Kidney epithelial cell (primary cell): ENCODE measurements around the gene ADCYAP1R1. TPM values are rescaled to one million over a fixed set of nuclear protein-coding genes. Genes with fewer than 3 reads are reported as not detected.
"Not testable (repeated sequence)": the region's sequence is repeated elsewhere in the genome, so short reads cannot be mapped to it uniquely, and the experiment has no call there.

Experiments
- DNase-seq: peaks from one replicate; pipeline ENCODE4 v3.0.0-alpha.2; 2010; ENCODE audit warnings: low read depth
- H3K27me3 ChIP-seq: 2 replicates; pipeline ENCODE4 v1.6.0; 2011; ENCODE audit warnings: low read length; ENCODE audit not compliant: control insufficient read depth, insufficient read depth
- H3K36me3 ChIP-seq: 2 replicates; pipeline ENCODE4 v1.5.1; 2011; ENCODE audit warnings: low read length; ENCODE audit not compliant: control insufficient read depth, insufficient read depth
- H3K4me3 ChIP-seq: 2 replicates; pipeline ENCODE4 v1.5.1; 2011; ENCODE audit warnings: low read depth, mild to moderate bottlenecking, control low read depth, low read length
- total RNA-seq: library from RNA; depleted of rRNA; stranded (reverse); fragments of >200 nt; gene quantifications from 2 replicates; pipeline ENCODE4 v1.2.3, GENCODE V29; 2015
- TF ChIP-seq, protein P1 (sequence below): IDR thresholded peaks from 2 replicates; pipeline ENCODE4 v1.5.1; 2011; ENCODE audit warnings: mild to moderate bottlenecking, moderate library complexity, low read length, control low read depth, inconsistent platforms; ENCODE audit not compliant: insufficient read depth, poor library complexity, severe bottlenecking

The ADCYAP1R1 gene
- total RNA-seq, 1 donor from 2014 or later: not detected

DNA sequence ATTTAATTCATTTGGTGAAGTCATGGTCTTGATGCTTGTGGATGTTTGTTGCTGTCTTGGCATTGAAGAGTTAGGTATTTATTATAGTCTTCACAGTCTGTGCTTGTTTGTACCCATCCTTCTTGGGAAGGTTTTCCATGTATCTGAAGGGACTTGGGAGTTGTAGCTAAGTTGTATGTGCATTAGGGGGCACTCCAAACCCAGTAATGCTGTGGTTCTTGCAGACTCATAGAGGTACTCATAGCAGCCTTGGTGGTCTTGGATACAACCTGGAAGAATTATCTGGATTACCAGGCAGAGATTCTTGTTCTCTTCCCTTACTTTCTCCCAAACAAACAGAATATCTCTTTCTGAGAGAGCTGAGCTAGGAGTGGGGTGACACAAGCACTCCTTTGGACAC, 93.2 kb downstream of the ADCYAP1R1 start:
- TF ChIP-seq, protein P1, sequence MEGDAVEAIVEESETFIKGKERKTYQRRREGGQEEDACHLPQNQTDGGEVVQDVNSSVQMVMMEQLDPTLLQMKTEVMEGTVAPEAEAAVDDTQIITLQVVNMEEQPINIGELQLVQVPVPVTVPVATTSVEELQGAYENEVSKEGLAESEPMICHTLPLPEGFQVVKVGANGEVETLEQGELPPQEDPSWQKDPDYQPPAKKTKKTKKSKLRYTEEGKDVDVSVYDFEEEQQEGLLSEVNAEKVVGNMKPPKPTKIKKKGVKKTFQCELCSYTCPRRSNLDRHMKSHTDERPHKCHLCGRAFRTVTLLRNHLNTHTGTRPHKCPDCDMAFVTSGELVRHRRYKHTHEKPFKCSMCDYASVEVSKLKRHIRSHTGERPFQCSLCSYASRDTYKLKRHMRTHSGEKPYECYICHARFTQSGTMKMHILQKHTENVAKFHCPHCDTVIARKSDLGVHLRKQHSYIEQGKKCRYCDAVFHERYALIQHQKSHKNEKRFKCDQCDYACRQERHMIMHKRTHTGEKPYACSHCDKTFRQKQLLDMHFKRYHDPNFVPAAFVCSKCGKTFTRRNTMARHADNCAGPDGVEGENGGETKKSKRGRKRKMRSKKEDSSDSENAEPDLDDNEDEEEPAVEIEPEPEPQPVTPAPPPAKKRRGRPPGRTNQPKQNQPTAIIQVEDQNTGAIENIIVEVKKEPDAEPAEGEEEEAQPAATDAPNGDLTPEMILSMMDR: no peak
- no peak for DNase-seq
- H3K4me3 ChIP-seq: no peak overlapping the region
- no peaks in the 10 kb centered on the region for H3K27me3 ChIP-seq
- H3K36me3 ChIP-seq: no peaks in the 10 kb centered on the region

DNA sequence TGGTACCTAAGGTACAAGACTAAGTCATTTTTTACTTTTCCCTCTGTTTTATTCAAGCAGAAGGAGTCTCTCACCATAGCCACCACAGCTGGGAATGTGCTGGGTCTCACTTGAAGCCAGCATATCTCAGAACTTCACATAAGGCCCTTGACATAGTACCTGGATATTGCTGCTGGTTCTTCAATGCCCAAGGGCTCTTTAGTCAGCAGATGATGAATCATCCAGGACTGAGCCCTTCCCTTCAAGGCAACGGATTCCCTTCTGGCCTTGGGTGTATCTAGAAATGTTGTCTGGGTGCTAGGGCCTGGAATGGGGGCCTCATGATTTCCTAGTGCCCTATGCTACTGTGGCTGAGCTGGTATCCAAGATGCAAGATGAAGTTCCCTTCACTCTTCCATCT, 93.9 kb downstream of the ADCYAP1R1 start:
- H3K36me3 ChIP-seq: no peaks in the 10 kb centered on the region
- TF ChIP-seq, protein P1: no peak
- H3K4me3 ChIP-seq: no peak overlapping the region
- H3K27me3 ChIP-seq: no peaks in the 10 kb centered on the region
- DNase-seq: no peak

DNA sequence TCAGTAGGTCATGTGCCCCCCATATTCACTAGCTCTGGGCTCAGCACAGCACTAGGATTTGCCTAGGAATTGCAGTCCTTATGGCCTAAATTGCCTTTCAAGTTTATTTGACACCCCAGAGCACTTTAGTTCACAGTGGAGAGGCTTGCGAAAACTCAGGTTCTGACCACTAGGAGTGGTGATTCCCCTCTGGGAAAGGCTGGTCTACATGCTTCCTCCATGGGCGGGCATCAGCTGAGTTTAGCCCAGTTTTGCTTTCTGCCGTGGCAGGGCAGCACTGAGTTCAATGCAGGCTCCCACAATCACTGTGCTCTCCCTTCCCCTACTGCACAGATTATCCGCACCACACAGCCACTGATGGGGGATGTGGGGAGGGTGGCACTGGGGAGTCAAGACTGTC, 94.4 kb downstream of the ADCYAP1R1 start:
- TF ChIP-seq, protein P1: no peak
- H3K27me3 ChIP-seq: no peaks in the 10 kb centered on the region
- no peak overlapping the region for H3K4me3 ChIP-seq
- H3K36me3 ChIP-seq: no peaks in the 10 kb centered on the region
- no peak for DNase-seq

DNA sequence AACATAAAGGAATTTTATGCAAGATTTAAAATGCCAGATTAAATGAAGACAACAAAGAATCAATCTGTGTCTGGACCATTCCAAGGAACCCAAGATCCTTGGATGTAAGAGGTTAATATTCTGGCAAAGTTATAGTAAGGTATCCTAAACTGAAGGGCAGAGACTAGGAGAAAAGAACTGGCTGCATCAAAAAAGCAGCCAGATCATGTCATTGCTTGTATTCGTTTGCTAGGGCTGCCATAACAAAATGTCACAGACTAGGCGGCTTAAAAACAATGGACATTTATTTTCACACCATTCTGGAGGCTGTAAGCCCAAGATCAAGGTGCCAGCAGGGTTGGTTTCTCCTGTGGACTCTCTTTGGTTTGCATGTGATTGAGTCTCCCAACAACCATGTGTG, 99.7 kb downstream of the ADCYAP1R1 start:
- no peaks in the 10 kb centered on the region for H3K36me3 ChIP-seq
- H3K4me3 ChIP-seq: no peak overlapping the region
- TF ChIP-seq, protein P1: no peak
- no peak for DNase-seq
- no peaks in the 10 kb centered on the region for H3K27me3 ChIP-seq

DNA sequence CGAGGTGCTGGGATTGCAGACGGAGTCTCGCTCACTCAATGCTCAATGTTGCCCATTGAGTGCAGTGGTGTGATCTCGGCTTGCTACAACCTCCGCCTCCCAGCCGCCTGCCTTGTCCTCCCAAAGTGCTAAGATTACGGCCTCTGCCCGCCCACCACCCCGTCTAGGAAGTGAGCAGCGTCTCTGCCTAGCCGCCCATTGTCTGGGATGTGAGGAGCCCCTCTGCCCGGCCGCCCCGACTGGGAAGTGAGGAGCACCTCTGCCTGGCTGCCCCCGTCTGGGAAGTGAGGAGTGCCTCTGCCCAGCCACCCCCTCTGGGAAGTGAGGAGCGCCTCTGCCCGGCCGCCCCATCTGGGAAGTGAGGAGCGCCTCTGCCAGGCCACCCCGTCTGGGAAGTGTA, 101.2 kb downstream of the ADCYAP1R1 start:
- DNase-seq, H3K36me3 ChIP-seq, H3K4me3 ChIP-seq, H3K27me3 ChIP-seq: not testable (repeated sequence)

DNA sequence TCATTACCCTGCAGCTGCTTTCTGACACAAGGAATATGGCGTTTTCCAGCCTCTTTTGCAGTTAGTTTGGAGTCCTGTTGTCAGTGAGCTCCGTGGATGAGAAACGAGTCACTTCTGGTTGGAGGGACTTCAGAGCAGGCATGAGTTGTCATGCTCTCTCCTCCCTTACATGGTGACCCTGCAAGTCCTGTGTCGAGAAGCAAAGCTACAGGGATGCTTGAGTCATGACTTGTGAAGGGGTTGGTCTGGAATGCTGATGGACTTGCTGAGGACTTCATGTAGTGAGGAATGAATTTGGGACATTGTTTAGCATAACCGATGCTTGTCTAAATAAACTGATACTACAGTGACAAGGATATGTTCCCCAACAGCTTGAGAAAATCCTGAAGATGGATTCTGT, 108.8 kb downstream of the ADCYAP1R1 start:
- Histone ChIP-seq H3K27me3 (no peaks in the 10 kb centered on the region), H3K4me3 (no peak overlapping the region), H3K36me3 (no peaks in the 10 kb centered on the region)
- no peak for DNase-seq
- TF ChIP-seq, protein P1: no peak

Other genes starting within 250 kb of the ADCYAP1R1 start
- gene AQP1, start 140.5 kb upstream of the ADCYAP1R1 start, total RNA-seq: 1.6 and 2.5 TPM in 2 replicates
- not detected in 2 replicates for gene GHRHR, start 88.4 kb upstream of the ADCYAP1R1 start, total RNA-seq